HepG2 (cell line): ENCODE data around the gene AIFM1. TPM values are rescaled to one million over a fixed set of nuclear protein-coding genes. Genes with fewer than 3 reads are reported as not detected.
A peak's percentile ranks its signal among the peaks of the same experiment; 100 is the strongest.

Experiments used
- CCDC6 ChIP-seq: sonication (generic); formaldehyde crosslinking; IDR thresholded peaks from 2 replicates; pipeline ENCODE4 v1.8.1; 2022; ENCODE audit warnings: mild to moderate bottlenecking, missing genetic modification reagents, moderate library complexity
- CENPX ChIP-seq: sonication (generic); formaldehyde crosslinking; IDR thresholded peaks from 2 replicates; pipeline ENCODE4 v1.9.0; 2021; ENCODE audit warnings: mild to moderate bottlenecking, missing genetic modification reagents, moderate library complexity
- HDAC1 ChIP-seq: sonication (generic); formaldehyde crosslinking; IDR thresholded peaks from 2 replicates; pipeline ENCODE4 v1.5.1; 2020; ENCODE audit warnings: mild to moderate bottlenecking, missing genetic modification reagents
- IKZF1 ChIP-seq: fragments of 450-650 bp; IDR thresholded peaks from 2 replicates; pipeline ENCODE4 v1.7.1; 2016
- KDM4B ChIP-seq: sonication (generic); formaldehyde crosslinking; IDR thresholded peaks from 2 replicates; pipeline ENCODE4 v1.4.0; 2020; ENCODE audit warnings: missing genetic modification reagents
- KIAA2018 ChIP-seq: sonication (generic); formaldehyde crosslinking; IDR thresholded peaks from 2 replicates; pipeline ENCODE4 v1.5.0; 2020; ENCODE audit warnings: mild to moderate bottlenecking, missing genetic modification reagents, borderline replicate concordance
- NFE2 ChIP-seq: sonication (generic); formaldehyde crosslinking; IDR thresholded peaks from 2 replicates; pipeline ENCODE4 v1.4.0; 2020; ENCODE audit warnings: missing genetic modification reagents
- NR2F6 ChIP-seq, 2 experiments: IDR thresholded peaks; 2 replicates each; pipeline ENCODE4 v1.6.1; 2016; ENCODE audit warnings: antibody characterized with exemption in 1 of 2, mild to moderate bottlenecking in 1 of 2
- PAF1 ChIP-seq: IDR thresholded peaks from 2 replicates; pipeline ENCODE4 v1.6.1; 2016; ENCODE audit warnings: missing genetic modification reagents, missing compliant biosample characterization
- SNAPC5 ChIP-seq: sonication (generic); formaldehyde crosslinking; IDR thresholded peaks from 2 replicates; pipeline ENCODE4 v1.8.1; 2023; ENCODE audit warnings: mild to moderate bottlenecking, missing genetic modification reagents, borderline replicate concordance
- SNRNP70 ChIP-seq: fragments of 200-400 bp; formaldehyde crosslinking; IDR thresholded peaks from 2 replicates; pipeline ENCODE4 v1.6.1; 2017; ENCODE audit warnings: mild to moderate bottlenecking, low read depth, low read length, moderate library complexity
- THAP9 ChIP-seq: sonication (generic); formaldehyde crosslinking; IDR thresholded peaks from 2 replicates; pipeline ENCODE4; 2020; ENCODE audit warnings: missing genetic modification reagents, mild to moderate bottlenecking, borderline replicate concordance
- ZIK1 ChIP-seq: sonication (generic); formaldehyde crosslinking; IDR thresholded peaks from 2 replicates; pipeline ENCODE4 v1.5.0; 2020; ENCODE audit warnings: mild to moderate bottlenecking, low read depth, missing genetic modification reagents, borderline replicate concordance
- ZNF12 ChIP-seq: sonication (generic); formaldehyde crosslinking; IDR thresholded peaks from 2 replicates; pipeline ENCODE4 v1.5.0; 2020; ENCODE audit warnings: missing genetic modification reagents
- ZNF260 ChIP-seq: sonication (generic); formaldehyde crosslinking; IDR thresholded peaks from 2 replicates; pipeline ENCODE4 v1.4.0; 2020; ENCODE audit warnings: missing genetic modification reagents, low read depth, mild to moderate bottlenecking, borderline replicate concordance
- ZNF343 ChIP-seq: sonication (generic); formaldehyde crosslinking; IDR thresholded peaks from 2 replicates; pipeline ENCODE4 v1.4.0; 2020; ENCODE audit warnings: mild to moderate bottlenecking, missing genetic modification reagents
- ZNF589 ChIP-seq: sonication (generic); formaldehyde crosslinking; conservative IDR thresholded peaks from 2 replicates; pipeline ENCODE4 v1.8.0; 2022; ENCODE audit warnings: mild to moderate bottlenecking, moderate library complexity, missing genetic modification reagents
- ZNF720 ChIP-seq: sonication (generic); formaldehyde crosslinking; IDR thresholded peaks from 2 replicates; pipeline ENCODE4 v1.4.0; 2020; ENCODE audit warnings: missing genetic modification reagents
- polyA plus RNA-seq, 8 experiments: library from polyadenylated mRNA; depleted of rRNA in 3 of 8; stranded (reverse) in 7 of 8; unstranded in 1 of 8; fragments of >200 nt; fragmentation: Illumina TruSeq in 4 of 8; extraction: Trizol in 4 of 8; gene quantifications; 2 replicates each; pipeline versions ENCODE4 v1.2.1 to v1.2.3, GENCODE V29; 2011 to 2016; ENCODE audit warnings: low read depth in 4 of 8, missing spikeins in 1 of 8, mixed read lengths in 1 of 8; ENCODE audit not compliant: insufficient read depth in 1 of 8
- total RNA-seq, 5 experiments: library from RNA; depleted of rRNA; stranded (reverse); fragments of >200 nt; fragmentation: Illumina TruSeq; extraction: Trizol; gene quantifications; 2 replicates each; pipeline ENCODE4 v1.2.3, GENCODE V29; 2016; ENCODE audit warnings: low read depth in 1 of 5
- TF ChIP-seq, protein P1 (sequence below): IDR thresholded peaks from 2 replicates; pipeline ENCODE4 v1.6.1; 2012; ENCODE audit warnings: inconsistent platforms

AIFM1 gene
- total and polyA plus RNA-seq, 2 of the 13 experiments (the other 11 are each of a cell fraction or from before 2014, with no cell fraction given): 42.8 to 46.9 TPM

GRCh38 chrX:130091980-130092522, 73.6 kb downstream of the AIFM1 start (continued):
- no peak for TF ChIP-seq KIAA2018
- no peak for TF ChIP-seq CCDC6
- TF ChIP-seq THAP9 (CRISPR knock-in tag): peak; percentile 50; the same call in 1 of the 2 replicates
- TF ChIP-seq, protein P1, sequence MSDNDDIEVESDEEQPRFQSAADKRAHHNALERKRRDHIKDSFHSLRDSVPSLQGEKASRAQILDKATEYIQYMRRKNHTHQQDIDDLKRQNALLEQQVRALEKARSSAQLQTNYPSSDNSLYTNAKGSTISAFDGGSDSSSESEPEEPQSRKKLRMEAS: no peak
- TF ChIP-seq ZNF720 (CRISPR knock-in tag): no peak
- no peak for TF ChIP-seq ZNF12 (CRISPR knock-in tag)
- TF ChIP-seq CENPX: no peak
- no peak for TF ChIP-seq ZNF589 (CRISPR knock-in tag)
- TF ChIP-seq PAF1: no peak
- no peak for TF ChIP-seq HDAC1
- TF ChIP-seq NR2F6 (IDR thresholded peaks at IDR 0.05): peak; percentile 44; the same call in 1 of the 2 replicates
- 0 out of 2 replicates have a peak, but pooled peaks have one; percentile 24 for TF ChIP-seq NR2F6 (CRISPR knock-in tag; IDR thresholded peaks at IDR 0.05)
- no peak for TF ChIP-seq ZNF260 (CRISPR knock-in tag)
- no peak for TF ChIP-seq KDM4B (CRISPR knock-in tag)
- no peak for TF ChIP-seq SNRNP70
- TF ChIP-seq NFE2 (CRISPR knock-in tag): no peak
- no peak for TF ChIP-seq SNAPC5 (CRISPR knock-in tag)
- TF ChIP-seq IKZF1: no peak
- no peak for TF ChIP-seq ZIK1 (CRISPR knock-in tag)
- TF ChIP-seq ZNF343: no peak
